ENCODE results near the gene LGR5. TPM values are rescaled to one million over a fixed set of nuclear protein-coding genes. Genes with fewer than 3 reads are reported as not detected.
A peak's percentile ranks its signal among the peaks of the same experiment; 100 is the strongest.

The LGR5 gene
- total RNA-seq, 2 experiments from 2014 or later, result not detected

DNA sequence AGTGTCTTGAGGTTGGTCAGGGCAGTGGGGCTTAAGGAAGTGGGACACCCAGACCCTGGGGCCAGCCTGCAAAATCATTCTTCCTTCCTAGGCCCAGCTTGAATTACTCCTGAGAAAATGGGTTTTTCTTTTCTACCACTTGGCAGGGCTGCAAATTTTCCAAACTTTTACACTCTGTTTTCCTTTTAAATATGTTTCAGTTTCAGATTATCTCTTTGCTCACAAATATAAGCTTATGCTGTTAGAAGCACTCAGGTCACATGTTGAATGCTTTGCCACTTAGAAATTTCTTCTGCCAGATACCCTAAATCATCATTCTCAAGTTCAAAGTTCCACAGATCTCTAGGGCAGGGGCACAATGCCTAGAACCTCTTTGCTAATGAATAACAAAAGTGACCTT is 2.9 kb upstream of the LGR5 start:
- ChIA-PET CTCF (no interaction called here), POLR2A (no interaction called here)
- peaks cover 24% of the 10 kb centered on the region for H3K4me1 ChIP-seq (ENCODE audit: insufficient read depth, low read length)
- no peak for DNase-seq
- H3K36me3 ChIP-seq (ENCODE audit: insufficient read depth, low read length), result no peaks in the 10 kb centered on the region
- Mint-ChIP-seq H3K4me3 (no peak overlapping the region), H3K36me3 (ENCODE audit: low read depth) (no peaks in the 10 kb centered on the region), H3K9me3 (peaks cover 18% of the 10 kb centered on the region), H3K27me3 (peaks cover 86% of the 10 kb centered on the region), H3K27ac (no peak overlapping the region), H3K4me1 (ENCODE audit: low read depth) (peaks cover 15% of the 10 kb centered on the region)
- H3K4me3 ChIP-seq (ENCODE audit: low read length), result no peak overlapping the region
- intact Hi-C loops (cut with DNase I, micrococcal nuclease), result no loop called here
- ATAC-seq (ENCODE audit: poor library complexity), result no peak
- H3K27ac ChIP-seq (ENCODE audit: low read depth in 1 of 2, low read length in 2 of 2), result no peak overlapping the region
- peaks cover 14 to 15% of the 10 kb centered on the region in 2 experiments for H3K9me3 ChIP-seq (ENCODE audit: control insufficient read depth in 1 of 2, insufficient read depth in 1 of 2, low read length in 2 of 2)
- H3K27me3 ChIP-seq (ENCODE audit: control insufficient read depth in 1 of 2, insufficient read depth in 2 of 2, low read length in 2 of 2), result peaks cover 39 to 57% of the 10 kb centered on the region in 2 experiments
- TF ChIP-seq, protein P1, sequence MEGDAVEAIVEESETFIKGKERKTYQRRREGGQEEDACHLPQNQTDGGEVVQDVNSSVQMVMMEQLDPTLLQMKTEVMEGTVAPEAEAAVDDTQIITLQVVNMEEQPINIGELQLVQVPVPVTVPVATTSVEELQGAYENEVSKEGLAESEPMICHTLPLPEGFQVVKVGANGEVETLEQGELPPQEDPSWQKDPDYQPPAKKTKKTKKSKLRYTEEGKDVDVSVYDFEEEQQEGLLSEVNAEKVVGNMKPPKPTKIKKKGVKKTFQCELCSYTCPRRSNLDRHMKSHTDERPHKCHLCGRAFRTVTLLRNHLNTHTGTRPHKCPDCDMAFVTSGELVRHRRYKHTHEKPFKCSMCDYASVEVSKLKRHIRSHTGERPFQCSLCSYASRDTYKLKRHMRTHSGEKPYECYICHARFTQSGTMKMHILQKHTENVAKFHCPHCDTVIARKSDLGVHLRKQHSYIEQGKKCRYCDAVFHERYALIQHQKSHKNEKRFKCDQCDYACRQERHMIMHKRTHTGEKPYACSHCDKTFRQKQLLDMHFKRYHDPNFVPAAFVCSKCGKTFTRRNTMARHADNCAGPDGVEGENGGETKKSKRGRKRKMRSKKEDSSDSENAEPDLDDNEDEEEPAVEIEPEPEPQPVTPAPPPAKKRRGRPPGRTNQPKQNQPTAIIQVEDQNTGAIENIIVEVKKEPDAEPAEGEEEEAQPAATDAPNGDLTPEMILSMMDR (IDR thresholded peaks at IDR 0.05), result no peak

DNA sequence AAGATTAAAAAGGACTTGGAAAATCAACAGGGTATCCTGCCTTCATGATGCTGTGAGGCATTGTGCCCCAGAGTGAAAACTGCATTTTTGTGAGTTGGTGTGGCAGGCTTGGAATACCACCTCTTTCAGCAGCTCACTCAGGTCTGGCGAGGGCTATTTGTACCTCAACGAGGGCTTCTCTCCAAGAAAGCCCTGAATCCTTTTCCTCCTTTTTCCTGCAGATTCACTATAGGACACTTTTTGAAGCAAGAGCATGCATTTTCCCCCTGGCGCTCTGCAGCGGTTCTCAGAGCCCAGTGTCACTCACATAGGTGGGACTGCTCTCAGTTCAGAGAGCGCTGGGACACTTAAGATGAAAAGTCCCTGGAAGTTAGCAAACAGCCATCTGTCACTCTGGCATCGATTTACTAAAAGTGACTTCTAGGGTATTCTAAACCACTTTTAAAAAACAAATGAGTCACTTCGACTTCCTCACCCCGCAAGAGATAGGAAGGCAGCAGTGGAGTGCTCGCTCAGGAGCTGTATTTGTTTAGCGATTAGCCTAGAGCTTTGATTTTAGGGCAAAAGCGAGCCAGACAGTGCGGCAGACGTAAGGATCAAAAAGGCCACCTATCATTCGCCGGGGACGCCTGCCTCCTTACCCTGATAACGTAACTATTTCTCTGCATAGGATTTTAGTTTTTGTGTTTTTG is 782 bp upstream of the LGR5 start:
- H3K4me1 Mint-ChIP-seq (ENCODE audit: low read depth), result peaks cover 15% of the 10 kb centered on the region
- intact Hi-C loops (cut with DNase I, micrococcal nuclease), result no loop called here
- H3K27ac Mint-ChIP-seq, result no peak overlapping the region
- H3K36me3 Mint-ChIP-seq (ENCODE audit: low read depth), result no peaks in the 10 kb centered on the region
- Histone ChIP-seq H3K4me1 (ENCODE audit: insufficient read depth, low read length) (peaks cover 24% of the 10 kb centered on the region), H3K27me3 (ENCODE audit: control insufficient read depth in 1 of 2, insufficient read depth in 2 of 2, low read length in 2 of 2) (peaks cover 43 to 62% of the 10 kb centered on the region in 2 experiments), H3K4me3 (ENCODE audit: low read length) (peak overlapping the region; percentile 7), H3K36me3 (ENCODE audit: insufficient read depth, low read length) (no peaks in the 10 kb centered on the region), H3K9me3 (ENCODE audit: control insufficient read depth in 1 of 2, insufficient read depth in 1 of 2, low read length in 2 of 2) (peaks cover 14 to 15% of the 10 kb centered on the region in 2 experiments), H3K27ac (ENCODE audit: low read depth in 1 of 2, low read length in 2 of 2) (no peak overlapping the region)
- peaks cover 84% of the 10 kb centered on the region for H3K27me3 Mint-ChIP-seq
- ChIA-PET CTCF (no interaction called here), POLR2A (no interaction called here)
- peak; percentile 26 for ATAC-seq (ENCODE audit: poor library complexity)
- peak overlapping the region; percentile 47 for H3K4me3 Mint-ChIP-seq
- TF ChIP-seq, protein P1 (IDR thresholded peaks at IDR 0.05), result no peak
- H3K9me3 Mint-ChIP-seq, result peaks cover 17% of the 10 kb centered on the region
- DNase-seq, result peak in 1 of 14 experiments; percentile 3

DNA sequence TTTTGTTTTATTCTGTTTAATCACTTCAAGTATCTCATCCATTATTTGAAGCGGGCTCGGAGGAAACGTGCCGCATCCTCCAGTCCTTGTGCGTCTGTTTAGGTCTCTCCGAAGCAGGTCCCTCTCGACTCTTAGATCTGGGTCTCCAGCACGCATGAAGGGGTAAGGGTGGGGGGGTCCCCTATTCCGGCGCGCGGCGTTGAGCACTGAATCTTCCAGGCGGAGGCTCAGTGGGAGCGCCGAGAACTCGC is 311 bp upstream of the LGR5 start:
- CTCF ChIA-PET, result no interaction called here
- H3K4me3 ChIP-seq (ENCODE audit: low read length), result peak overlapping the region; percentile 7
- Mint-ChIP-seq H3K4me3 (peak overlapping the region; percentile 47), H3K4me1 (ENCODE audit: low read depth) (peaks cover 15% of the 10 kb centered on the region), H3K27ac (no peak overlapping the region), H3K27me3 (peaks cover 79% of the 10 kb centered on the region), H3K9me3 (peaks cover 15% of the 10 kb centered on the region), H3K36me3 (ENCODE audit: low read depth) (no peaks in the 10 kb centered on the region)
- H3K27me3 ChIP-seq (ENCODE audit: control insufficient read depth in 1 of 2, insufficient read depth in 2 of 2, low read length in 2 of 2), result peaks cover 43 to 62% of the 10 kb centered on the region in 2 experiments
- H3K9me3 ChIP-seq (ENCODE audit: control insufficient read depth in 1 of 2, insufficient read depth in 1 of 2, low read length in 2 of 2), result peaks cover 14 to 15% of the 10 kb centered on the region in 2 experiments
- TF ChIP-seq, protein P1 (IDR thresholded peaks at IDR 0.05), result no peak
- ATAC-seq (ENCODE audit: poor library complexity) (peak; percentile 44), DNase-seq (no peak)
- POLR2A ChIA-PET, result no interaction called here
- intact Hi-C loops (cut with DNase I, micrococcal nuclease), result no loop called here
- no peaks in the 10 kb centered on the region for H3K36me3 ChIP-seq (ENCODE audit: insufficient read depth, low read length)
- peaks cover 24% of the 10 kb centered on the region for H3K4me1 ChIP-seq (ENCODE audit: insufficient read depth, low read length)
- no peak overlapping the region for H3K27ac ChIP-seq (ENCODE audit: low read depth in 1 of 2, low read length in 2 of 2)

Data from CD4-positive, alpha-beta T cell (primary cell).